ENCODE results near the gene CD59.

CD59 gene

GRCh38 chr11:33736148-33736812 is at the start of gene CD59:
CD59 (minus strand) TSS chr11:33736423; CDS start chr11:33722445, 13,978 bp downstream.
- DNase-seq, result peak; percentile 82

- DNase-seq, result no peak
Measured at GRCh38 chr11:33785609-33786008, 49.4 kb upstream of the CD59 start.

- no peak for DNase-seq
Measured at GRCh38 chr11:33779849-33780528, 43.8 kb upstream of the CD59 start.

GRCh38 chr11:33778675-33779074 is 42.5 kb upstream of the CD59 start:
- DNase-seq, result no peak

- DNase-seq, result no peak
Measured at GRCh38 chr11:33777906-33778305, 41.7 kb upstream of the CD59 start.

- no peak for DNase-seq
Measured at GRCh38 chr11:33775832-33776470, 39.7 kb upstream of the CD59 start.

- no peak for DNase-seq
Measured at GRCh38 chr11:33775467-33775807, 39.2 kb upstream of the CD59 start.

- no peak for DNase-seq
Measured at GRCh38 chr11:33774736-33775466, 38.7 kb upstream of the CD59 start.

GRCh38 chr11:33773987-33774735 is 37.9 kb upstream of the CD59 start, which contains the start of gene FBXO3:
FBXO3 (minus strand) TSS chr11:33774520; CDS start chr11:33774497, 23 bp downstream.
- peak; percentile 75 for DNase-seq

- DNase-seq, result no peak
Measured at GRCh38 chr11:33773404-33773986, 37.3 kb upstream of the CD59 start.

GRCh38 chr11:33772870-33773269 is 36.6 kb upstream of the CD59 start:
- DNase-seq, result no peak

- no peak for DNase-seq
Measured at GRCh38 chr11:33772300-33772699, 36.1 kb upstream of the CD59 start.

- DNase-seq, result no peak
Measured at GRCh38 chr11:33770236-33770635, 34.0 kb upstream of the CD59 start.

- DNase-seq, result no peak
Measured at GRCh38 chr11:33769542-33769941, 33.3 kb upstream of the CD59 start.

GRCh38 chr11:33767624-33768023 is 31.4 kb upstream of the CD59 start:
- DNase-seq, result no peak

- no peak for DNase-seq
Measured at GRCh38 chr11:33766085-33766484, 29.9 kb upstream of the CD59 start.

- no peak for DNase-seq
Measured at GRCh38 chr11:33761471-33761870, 25.2 kb upstream of the CD59 start.

- no peak for DNase-seq
Measured at GRCh38 chr11:33753304-33753967, 17.2 kb upstream of the CD59 start.

- no peak for DNase-seq
Measured at GRCh38 chr11:33751878-33752277, 15.7 kb upstream of the CD59 start.

- no peak for DNase-seq
Measured at GRCh38 chr11:33747979-33748378, 11.8 kb upstream of the CD59 start.

- DNase-seq, result no peak
Measured at GRCh38 chr11:33743291-33743690, 7.1 kb upstream of the CD59 start.
